ENCODE data around the gene GPR22. TPM values are rescaled to one million over a fixed set of nuclear protein-coding genes. Genes with fewer than 3 reads are reported as not detected.

GPR22 gene
- total RNA-seq, 1 donor from 2014 or later: not detected

GRCh38 chr7:107505997-107506673 lies 36.3 kb downstream of the GPR22 start:
- DNase-seq (ENCODE audit: low read depth): peak; percentile 38
- H3K27me3 ChIP-seq (ENCODE audit: control insufficient read depth, insufficient read depth, low read length): no peaks in the 10 kb centered on the region
- H3K36me3 ChIP-seq (ENCODE audit: control insufficient read depth, insufficient read depth, low read length): no peaks in the 10 kb centered on the region
- TF ChIP-seq CTCF (IDR thresholded peaks at IDR 0.05; ENCODE audit: insufficient read depth, low read length, poor library complexity, severe bottlenecking): no peak
- H3K4me3 ChIP-seq (ENCODE audit: low read depth, low read length): no peak overlapping the region

- H3K4me3 ChIP-seq (ENCODE audit: low read depth, low read length): no peak overlapping the region
- DNase-seq (ENCODE audit: low read depth): peak; percentile 26
- no peak for TF ChIP-seq CTCF (IDR thresholded peaks at IDR 0.05; ENCODE audit: insufficient read depth, low read length, poor library complexity, severe bottlenecking)
These were observed 37.0 kb downstream of the GPR22 start for GRCh38 chr7:107506674-107507339.

More at GRCh38 chr7:107506674-107507339, 37.0 kb downstream of the GPR22 start:
- Histone ChIP-seq H3K36me3 (ENCODE audit: control insufficient read depth, insufficient read depth, low read length) (no peaks in the 10 kb centered on the region), H3K27me3 (ENCODE audit: control insufficient read depth, insufficient read depth, low read length) (no peaks in the 10 kb centered on the region)

Other genes starting within 250 kb of the GPR22 start
- gene COG5, start 93.9 kb downstream of the GPR22 start, total RNA-seq: 34.0 and 37.1 TPM in 2 replicates
- 16.4 and 19.6 TPM in 2 replicates for gene DUS4L, start 93.9 kb downstream of the GPR22 start, total RNA-seq
- gene BCAP29, start 110.2 kb downstream of the GPR22 start, total RNA-seq: 62.2 and 64.3 TPM in 2 replicates
- 0.14 and 0.25 TPM in 2 replicates for gene SLC26A4, start 190.8 kb downstream of the GPR22 start, total RNA-seq